HFF-Myc (cell line): ENCODE results near the gene GABPB2.

ENCODE experiments used
- DNase-seq: peaks from one replicate; pipeline ENCODE4 v3.0.0-alpha.2; 2011; ENCODE audit warnings: low read depth; ENCODE audit errors: extremely low read depth
- H3K4me3 ChIP-seq: replicated peaks from 2 replicates; pipeline ENCODE4 v1.5.1; 2011; ENCODE audit warnings: low read depth, mild to moderate bottlenecking, control low read depth, low read length
- CTCF ChIP-seq: IDR thresholded peaks from 2 replicates; pipeline ENCODE4 v1.5.1; 2012; ENCODE audit warnings: mild to moderate bottlenecking, low read depth, low read length, control low read depth; ENCODE audit errors: missing control alignments

Gene GABPB2

GRCh38 chr1:151146072-151146411, 75.5 kb downstream of the GABPB2 start:
- peak overlapping the region; percentile 51 for H3K4me3 ChIP-seq
- no peak for DNase-seq
- TF ChIP-seq CTCF = no peak

- TF ChIP-seq CTCF = no peak
- DNase-seq = peak; percentile 54
- H3K4me3 ChIP-seq = peak within 1 kb of the TSS; percentile 51
Observed at GRCh38 chr1:151146412-151147131, 76.0 kb downstream of the GABPB2 start, which contains the start of gene SEMA6C. Gene SEMA6C (minus strand): TSS chr1:151146631. CDS start chr1:151142621, 4,010 bp downstream.

GRCh38 chr1:151147132-151147503, 76.6 kb downstream of the GABPB2 start:
- H3K4me3 ChIP-seq = peak overlapping the region; percentile 51
- TF ChIP-seq CTCF = no peak
- no peak for DNase-seq

GRCh38 chr1:151147665-151148064, 77.1 kb downstream of the GABPB2 start:
- H3K4me3 ChIP-seq = no peak overlapping the region
- no peak for DNase-seq
- TF ChIP-seq CTCF = no peak

- no peak for TF ChIP-seq CTCF
- H3K4me3 ChIP-seq = no peak within 1 kb of the TSS
- DNase-seq = no peak
Observed at GRCh38 chr1:151156515-151156819, 85.9 kb downstream of the GABPB2 start, which contains the start of gene TNFAIP8L2. Gene TNFAIP8L2 (plus strand): TSS chr1:151156649. CDS start chr1:151158698, 2,049 bp downstream.

GRCh38 chr1:151157067-151157531, 86.5 kb downstream of the GABPB2 start:
- TF ChIP-seq CTCF = no peak
- no peak for DNase-seq
- no peak overlapping the region for H3K4me3 ChIP-seq

- no peak overlapping the region for H3K4me3 ChIP-seq
- DNase-seq = no peak
- TF ChIP-seq CTCF = no peak
Observed at GRCh38 chr1:151158326-151158725, 87.8 kb downstream of the GABPB2 start.
